ENCODE data around the gene KIF5B. TPM values are rescaled to one million over a fixed set of nuclear protein-coding genes. Genes with fewer than 3 reads are reported as not detected.

The KIF5B gene
- total and polyA plus RNA-seq, 10 of the 15 experiments (the other 5 are each of a cell fraction or from before 2014, with no cell fraction given), result 14.7 to 47.4 (median 33.1) TPM

- TF ChIP-seq CEBPZ (IDR thresholded peaks at IDR 0.05; ENCODE audit: low read depth, low read length), result no peak
- no peak for TF ChIP-seq SIX5 (IDR thresholded peaks at IDR 0.05; ENCODE audit: low read depth, low read length, severe bottlenecking)
- TF ChIP-seq HSF1 (IDR thresholded peaks at IDR 0.05; ENCODE audit: low read depth, low read length), result no peak
- 0 out of 2 replicates have a peak, but pooled peaks have one; percentile 15 for TF ChIP-seq YY1 (IDR thresholded peaks at IDR 0.05; ENCODE audit: low read depth, low read length)
- TF ChIP-seq MEF2A (IDR thresholded peaks at IDR 0.05; ENCODE audit: insufficient read depth, low read depth, low read length), result no peak
- no peak for TF ChIP-seq NFXL1 (IDR thresholded peaks at IDR 0.05; ENCODE audit: borderline replicate concordance)
- 0 out of 3 replicates have a peak, but pooled peaks have one; percentile 20 for TF ChIP-seq POU2F2 (IDR thresholded peaks at IDR 0.05; ENCODE audit: borderline replicate concordance, low read depth, low read length)
- TF ChIP-seq BHLHE40 (IDR thresholded peaks at IDR 0.05; ENCODE audit: borderline replicate concordance in 1 of 2, low read depth in 2 of 2, low read length in 1 of 2), result no peak
- no peak for TF ChIP-seq SREBF1 (IDR thresholded peaks at IDR 0.05; ENCODE audit: low read length)
- TF ChIP-seq EED (IDR thresholded peaks at IDR 0.05; ENCODE audit: low read depth), result no peak
- no peak for TF ChIP-seq SMAD1 (IDR thresholded peaks at IDR 0.05; ENCODE audit: low read depth, partially characterized antibody)
- TF ChIP-seq MYB (IDR thresholded peaks at IDR 0.05; ENCODE audit: borderline replicate concordance, low read depth, low read length), result no peak
- no peak for TF ChIP-seq JUNB (IDR thresholded peaks at IDR 0.05)
- TF ChIP-seq ZNF274 (IDR thresholded peaks at IDR 0.05; ENCODE audit: insufficient read depth, insufficient read length), result no peak
- no peak for TF ChIP-seq USF2 (IDR thresholded peaks at IDR 0.05; ENCODE audit: borderline replicate concordance, low read depth, low read length)
- no peak for TF ChIP-seq TCF7 (IDR thresholded peaks at IDR 0.05; ENCODE audit: borderline replicate concordance)
- TF ChIP-seq HCFC1 (IDR thresholded peaks at IDR 0.05; ENCODE audit: low read length), result no peak
- TF ChIP-seq SMC3 (IDR thresholded peaks at IDR 0.05; ENCODE audit: borderline replicate concordance, low read length), result peak; percentile 74
- TF ChIP-seq, protein P1, sequence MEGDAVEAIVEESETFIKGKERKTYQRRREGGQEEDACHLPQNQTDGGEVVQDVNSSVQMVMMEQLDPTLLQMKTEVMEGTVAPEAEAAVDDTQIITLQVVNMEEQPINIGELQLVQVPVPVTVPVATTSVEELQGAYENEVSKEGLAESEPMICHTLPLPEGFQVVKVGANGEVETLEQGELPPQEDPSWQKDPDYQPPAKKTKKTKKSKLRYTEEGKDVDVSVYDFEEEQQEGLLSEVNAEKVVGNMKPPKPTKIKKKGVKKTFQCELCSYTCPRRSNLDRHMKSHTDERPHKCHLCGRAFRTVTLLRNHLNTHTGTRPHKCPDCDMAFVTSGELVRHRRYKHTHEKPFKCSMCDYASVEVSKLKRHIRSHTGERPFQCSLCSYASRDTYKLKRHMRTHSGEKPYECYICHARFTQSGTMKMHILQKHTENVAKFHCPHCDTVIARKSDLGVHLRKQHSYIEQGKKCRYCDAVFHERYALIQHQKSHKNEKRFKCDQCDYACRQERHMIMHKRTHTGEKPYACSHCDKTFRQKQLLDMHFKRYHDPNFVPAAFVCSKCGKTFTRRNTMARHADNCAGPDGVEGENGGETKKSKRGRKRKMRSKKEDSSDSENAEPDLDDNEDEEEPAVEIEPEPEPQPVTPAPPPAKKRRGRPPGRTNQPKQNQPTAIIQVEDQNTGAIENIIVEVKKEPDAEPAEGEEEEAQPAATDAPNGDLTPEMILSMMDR (IDR thresholded peaks at IDR 0.05 in 2 of 3, conservative IDR thresholded peaks at IDR 0.05 in 1 of 3; ENCODE audit: control insufficient read depth in 2 of 3, extremely low read depth in 1 of 3, insufficient read depth in 1 of 3, low read depth in 3 of 3, low read length in 3 of 3), result peak; percentile 63 to 65 (median 63)
- TF ChIP-seq ZNF217 (IDR thresholded peaks at IDR 0.05), result no peak
- TF ChIP-seq FOXM1 (IDR thresholded peaks at IDR 0.05; ENCODE audit: low read depth, low read length), result 0 out of 2 replicates have a peak, but pooled peaks have one; percentile 44
- TF ChIP-seq ZSCAN29 (IDR thresholded peaks at IDR 0.05), result no peak
- TF ChIP-seq CBX5 (IDR thresholded peaks at IDR 0.05; ENCODE audit: low read depth), result no peak
- TF ChIP-seq, protein P2, sequence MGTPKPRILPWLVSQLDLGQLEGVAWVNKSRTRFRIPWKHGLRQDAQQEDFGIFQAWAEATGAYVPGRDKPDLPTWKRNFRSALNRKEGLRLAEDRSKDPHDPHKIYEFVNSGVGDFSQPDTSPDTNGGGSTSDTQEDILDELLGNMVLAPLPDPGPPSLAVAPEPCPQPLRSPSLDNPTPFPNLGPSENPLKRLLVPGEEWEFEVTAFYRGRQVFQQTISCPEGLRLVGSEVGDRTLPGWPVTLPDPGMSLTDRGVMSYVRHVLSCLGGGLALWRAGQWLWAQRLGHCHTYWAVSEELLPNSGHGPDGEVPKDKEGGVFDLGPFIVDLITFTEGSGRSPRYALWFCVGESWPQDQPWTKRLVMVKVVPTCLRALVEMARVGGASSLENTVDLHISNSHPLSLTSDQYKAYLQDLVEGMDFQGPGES (IDR thresholded peaks at IDR 0.05), result no peak
Measured at GRCh38 chr10:32005050-32005449, 51.2 kb downstream of the KIF5B start (continued).

Data from GM12878 (cell line).